GM20000 (cell line): ENCODE data around the gene PHF21A.
A peak's percentile ranks its signal among the peaks of the same experiment; 100 is the strongest.

Source experiments
- DNase-seq: peaks from one replicate; pipeline ENCODE4 v3.0.0; 2012; ENCODE audit warnings: low spot score
- TF ChIP-seq, protein P1 (sequence below): IDR thresholded peaks from 2 replicates; pipeline ENCODE4 v1.5.1; 2012; ENCODE audit warnings: mild to moderate bottlenecking, control low read depth; ENCODE audit errors: extremely low read depth, missing control alignments

PHF21A gene

DNA sequence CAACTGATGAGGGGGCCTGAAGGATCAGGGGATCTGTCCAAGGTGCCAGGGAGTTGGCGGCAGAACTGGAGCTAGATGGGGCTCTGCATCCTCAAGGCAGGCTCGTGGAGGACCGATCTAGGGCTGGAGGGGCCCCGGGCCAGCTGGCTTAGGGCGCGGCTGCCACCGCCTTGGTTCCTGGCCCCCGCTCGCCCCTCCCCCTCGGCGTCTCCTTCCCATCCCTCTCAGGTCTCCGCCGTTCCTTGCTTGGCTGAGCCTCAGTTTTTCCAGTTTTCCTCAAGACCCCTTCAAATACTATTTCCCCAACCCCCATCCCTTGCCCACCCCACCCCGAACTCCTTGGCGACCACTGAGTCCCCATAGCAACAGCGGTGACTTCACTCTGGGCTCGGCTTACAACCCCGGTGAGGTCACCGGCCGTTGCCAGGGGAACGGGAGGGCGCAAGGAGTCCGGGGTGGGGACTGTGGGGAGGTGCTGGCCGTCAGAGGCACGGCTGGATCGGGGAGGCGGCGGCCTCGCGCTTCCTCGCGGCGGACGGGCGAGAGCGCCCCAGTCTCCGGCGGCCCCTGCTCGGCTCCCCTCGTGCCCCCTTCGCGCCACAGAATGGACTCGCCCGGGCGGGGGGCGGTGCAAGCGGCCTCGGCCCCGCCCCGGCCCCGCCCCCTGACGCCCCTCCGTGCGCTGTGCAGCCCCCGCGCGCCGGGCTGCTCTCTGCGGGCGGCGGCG is 221.6 kb downstream of the PHF21A start:
- TF ChIP-seq, protein P1, sequence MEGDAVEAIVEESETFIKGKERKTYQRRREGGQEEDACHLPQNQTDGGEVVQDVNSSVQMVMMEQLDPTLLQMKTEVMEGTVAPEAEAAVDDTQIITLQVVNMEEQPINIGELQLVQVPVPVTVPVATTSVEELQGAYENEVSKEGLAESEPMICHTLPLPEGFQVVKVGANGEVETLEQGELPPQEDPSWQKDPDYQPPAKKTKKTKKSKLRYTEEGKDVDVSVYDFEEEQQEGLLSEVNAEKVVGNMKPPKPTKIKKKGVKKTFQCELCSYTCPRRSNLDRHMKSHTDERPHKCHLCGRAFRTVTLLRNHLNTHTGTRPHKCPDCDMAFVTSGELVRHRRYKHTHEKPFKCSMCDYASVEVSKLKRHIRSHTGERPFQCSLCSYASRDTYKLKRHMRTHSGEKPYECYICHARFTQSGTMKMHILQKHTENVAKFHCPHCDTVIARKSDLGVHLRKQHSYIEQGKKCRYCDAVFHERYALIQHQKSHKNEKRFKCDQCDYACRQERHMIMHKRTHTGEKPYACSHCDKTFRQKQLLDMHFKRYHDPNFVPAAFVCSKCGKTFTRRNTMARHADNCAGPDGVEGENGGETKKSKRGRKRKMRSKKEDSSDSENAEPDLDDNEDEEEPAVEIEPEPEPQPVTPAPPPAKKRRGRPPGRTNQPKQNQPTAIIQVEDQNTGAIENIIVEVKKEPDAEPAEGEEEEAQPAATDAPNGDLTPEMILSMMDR, result no peak
- peak; percentile 90 for DNase-seq

DNA sequence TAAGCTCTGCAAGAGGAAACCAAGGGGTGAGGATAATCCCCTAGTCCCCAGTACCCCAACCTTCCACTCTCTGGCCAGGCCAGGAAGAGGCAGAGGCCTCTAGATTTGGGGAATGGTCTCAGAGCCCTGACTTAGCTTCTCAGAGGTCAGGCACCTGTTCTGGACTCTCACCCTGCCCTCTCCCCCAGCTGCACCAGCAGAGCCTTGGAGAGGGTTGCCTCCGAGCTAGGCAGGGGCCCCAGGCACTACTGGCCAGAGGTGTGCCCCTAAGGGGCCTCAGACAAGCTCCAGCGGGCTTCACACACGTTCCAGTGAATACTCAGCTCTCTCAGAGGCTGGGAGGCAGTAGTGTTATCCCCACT is 222.2 kb downstream of the PHF21A start:
- DNase-seq, result no peak
- TF ChIP-seq, protein P1, result no peak

DNA sequence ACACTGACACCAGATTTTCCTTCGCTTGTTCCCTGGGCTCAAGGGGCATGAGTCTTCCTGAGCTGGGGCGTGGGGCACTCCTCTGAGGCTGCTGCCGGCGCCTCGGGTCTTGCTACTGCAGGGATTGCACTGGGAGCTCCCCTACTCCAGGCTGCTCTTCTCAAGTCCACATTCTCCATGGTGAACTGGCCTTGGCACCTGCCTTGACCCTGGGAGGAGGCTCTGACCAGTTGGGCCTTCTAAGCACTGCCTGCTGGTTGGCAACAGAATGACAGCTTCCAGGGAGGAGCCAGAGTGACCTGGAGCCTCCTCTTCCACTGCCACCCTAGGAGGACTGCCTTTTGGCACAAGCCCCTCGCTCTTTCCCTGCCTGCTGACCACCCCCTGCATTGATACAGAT is 223.7 kb downstream of the PHF21A start:
- TF ChIP-seq, protein P1, result no peak
- no peak for DNase-seq

DNA sequence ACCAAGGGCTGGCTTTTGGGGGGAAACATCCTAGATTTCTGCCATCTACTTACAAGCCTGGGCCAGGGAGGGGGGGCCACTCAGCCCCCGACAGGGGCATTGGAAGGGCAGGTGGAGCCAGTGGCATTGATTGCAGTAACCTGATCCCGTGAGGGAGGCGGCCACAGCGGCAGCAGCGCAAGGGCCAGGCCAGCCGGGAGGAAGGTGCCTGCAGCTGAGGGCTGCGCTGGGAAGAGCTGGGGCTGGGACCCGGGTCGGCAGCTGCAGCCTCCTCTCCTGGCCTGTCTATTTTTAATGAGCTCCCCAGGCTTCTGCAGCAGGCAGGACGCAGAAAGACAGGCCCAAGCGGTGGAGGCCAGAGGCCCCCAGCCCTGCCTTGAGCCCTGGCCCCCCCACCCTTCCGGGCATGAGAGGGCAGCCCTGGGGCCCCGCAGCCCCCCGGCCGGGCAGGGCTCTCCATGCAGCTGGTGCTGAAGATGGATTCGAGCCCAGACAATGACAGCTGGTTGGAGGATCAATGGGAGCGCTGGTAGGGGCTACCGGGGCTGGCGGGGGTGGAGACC is 224.8 kb downstream of the PHF21A start:
- TF ChIP-seq, protein P1, result no peak
- no peak for DNase-seq

DNA sequence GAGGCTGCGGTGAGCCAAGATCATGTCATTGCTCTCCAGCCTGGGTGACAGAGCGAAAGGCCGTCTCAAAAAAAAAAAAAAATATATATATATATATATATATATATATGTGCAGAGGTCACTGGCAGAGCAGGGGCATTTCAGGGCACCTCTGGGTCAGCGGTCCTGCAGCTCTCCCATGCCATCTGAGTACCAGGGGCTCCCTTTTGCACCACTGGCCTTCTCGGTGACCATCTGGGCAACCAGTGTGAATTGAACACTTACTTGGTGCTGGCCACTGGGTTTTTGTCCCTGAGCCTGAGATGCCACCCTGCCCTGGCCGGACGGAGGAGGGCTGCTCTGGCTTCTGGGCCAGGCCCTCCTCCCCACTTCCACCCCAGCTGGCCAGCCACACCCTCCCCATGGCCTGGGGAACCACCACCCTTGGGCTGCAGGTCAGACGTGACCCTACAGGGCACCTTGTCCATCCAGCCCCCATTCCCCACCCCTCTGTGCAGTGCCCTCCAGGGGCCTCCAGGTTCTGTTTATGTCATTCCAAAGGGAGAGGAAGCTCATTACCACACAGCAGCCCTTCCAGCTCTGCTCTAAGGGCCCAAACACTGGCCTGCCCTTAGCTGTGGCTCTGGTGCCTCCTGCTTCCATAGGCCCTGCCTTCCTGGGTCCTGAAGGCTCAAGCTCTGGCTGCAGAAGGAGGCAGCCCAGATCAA is 225.5 kb downstream of the PHF21A start:
- TF ChIP-seq, protein P1, result no peak
- DNase-seq, result no peak

DNA sequence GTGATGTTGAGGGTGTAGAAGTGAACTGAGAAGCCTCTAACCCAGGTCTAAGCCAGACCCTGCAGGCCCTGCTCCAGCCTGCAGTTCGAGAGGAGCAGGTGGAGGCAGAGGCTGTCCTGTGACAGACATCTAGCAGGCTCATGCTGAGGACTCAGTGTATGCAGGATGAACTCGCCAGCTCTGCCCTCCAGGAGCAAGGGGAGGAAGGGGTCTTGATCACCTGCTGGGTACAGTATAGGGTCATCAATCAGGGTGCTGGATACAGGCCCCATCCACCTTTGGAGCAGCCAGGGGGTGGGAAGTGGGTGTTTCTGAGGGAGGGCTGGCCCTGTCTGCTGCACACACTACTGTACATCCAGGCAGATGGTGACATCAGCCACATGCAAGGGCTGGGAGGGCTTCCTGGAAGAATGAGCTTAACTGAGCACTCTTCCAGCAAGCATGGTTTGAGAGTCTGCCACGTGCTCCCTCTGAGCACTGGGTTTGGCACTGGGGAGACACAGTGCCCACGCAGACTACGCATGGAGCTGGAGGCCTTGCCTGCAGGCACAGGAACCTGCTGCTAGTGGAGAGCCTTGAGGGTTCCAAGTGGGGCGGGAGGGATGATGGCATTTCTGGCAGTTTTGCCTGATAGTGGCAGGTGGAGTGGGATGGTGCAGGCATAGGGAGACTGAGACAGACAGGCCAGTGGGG is 226.6 kb downstream of the PHF21A start:
- TF ChIP-seq, protein P1, result no peak
- no peak for DNase-seq

DNA sequence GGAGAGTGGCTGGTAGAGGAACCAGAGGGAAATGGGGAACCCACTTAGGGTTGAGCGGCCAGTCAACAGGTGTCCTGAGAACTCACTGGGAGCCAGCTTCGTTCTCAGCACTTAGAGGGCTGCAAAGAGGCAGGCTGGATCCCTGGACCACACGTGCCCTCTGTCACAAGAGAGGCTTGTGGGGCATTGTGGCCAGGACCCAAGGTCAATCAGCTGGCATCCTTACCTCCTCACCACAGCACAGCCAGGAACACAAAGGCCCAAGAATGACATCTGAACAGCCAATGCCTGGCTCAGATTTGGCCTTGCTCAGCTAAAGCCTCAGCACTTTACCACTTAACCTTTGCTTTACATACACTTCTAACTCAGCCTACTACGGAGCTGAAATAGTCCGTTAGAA is 228.4 kb downstream of the PHF21A start:
- TF ChIP-seq, protein P1, result no peak
- DNase-seq, result no peak
